Astrocyte (in vitro differentiated cells and primary cell): ENCODE measurements around the gene NPFF. TPM values are rescaled to one million over a fixed set of nuclear protein-coding genes. Genes with fewer than 3 reads are reported as not detected.

Experiments
- DNase-seq: peaks from one replicate; pipeline ENCODE4 v3.0.0-alpha.2; 2010; ENCODE audit warnings: low read depth
- FAIRE-seq: peaks from 2 replicates; lab custom pipeline; 2011; peaks lifted over from hg19 to GRCh38; lab: Jason Lieb, UNC
- H2AFZ ChIP-seq: 2 replicates; pipeline ENCODE4 v1.6.0; 2012; ENCODE audit warnings: low read depth, low read length, inconsistent platforms
- H3K27ac ChIP-seq: 2 replicates; pipeline ENCODE4 v1.5.1; 2011; ENCODE audit warnings: low read depth, low read length, inconsistent platforms
- H3K27me3 ChIP-seq: 2 replicates; pipeline ENCODE4 v1.6.0; 2011; ENCODE audit warnings: low read length, inconsistent platforms; ENCODE audit not compliant: insufficient read depth
- H3K36me3 ChIP-seq: 2 replicates; pipeline ENCODE4 v1.5.1; 2011; ENCODE audit warnings: low read length, inconsistent platforms; ENCODE audit not compliant: insufficient read depth
- H3K4me1 ChIP-seq: 2 replicates; pipeline ENCODE4 v1.5.1; 2011; ENCODE audit warnings: low read length, inconsistent platforms; ENCODE audit not compliant: insufficient read depth
- H3K4me2 ChIP-seq: 2 replicates; pipeline ENCODE4 v1.6.0; 2012; ENCODE audit warnings: low read length, inconsistent platforms
- H3K4me3 ChIP-seq: 2 replicates; pipeline ENCODE4 v1.5.1; 2011; ENCODE audit warnings: low read depth, mild to moderate bottlenecking, low read length, inconsistent platforms; ENCODE audit not compliant: insufficient read depth
- H3K79me2 ChIP-seq: 2 replicates; pipeline ENCODE4 v1.6.0; 2012; ENCODE audit warnings: mild to moderate bottlenecking, low read length, inconsistent platforms; ENCODE audit not compliant: insufficient read depth
- H3K9ac ChIP-seq: 2 replicates; pipeline ENCODE4 v1.6.0; 2012; ENCODE audit warnings: mild to moderate bottlenecking, low read length, inconsistent platforms
- H3K9me3 ChIP-seq: 2 replicates; pipeline ENCODE4 v1.5.1; 2012; ENCODE audit warnings: low read depth, mild to moderate bottlenecking, low read length, inconsistent platforms; ENCODE audit not compliant: insufficient read depth
- H4K20me1 ChIP-seq: 2 replicates; pipeline ENCODE4 v1.6.0; 2012; ENCODE audit warnings: low read length, inconsistent platforms; ENCODE audit not compliant: insufficient read depth
- H3K27ac Mint-ChIP-seq: one replicate; pipeline ENCODE4 v1.8.0; 2021; ENCODE audit warnings: mild to moderate bottlenecking, mixed read lengths; ENCODE audit not compliant: unreplicated experiment
- H3K27me3 Mint-ChIP-seq: one replicate; pipeline ENCODE4 v1.8.0; 2021; ENCODE audit warnings: low read depth, mixed read lengths; ENCODE audit not compliant: unreplicated experiment
- H3K36me3 Mint-ChIP-seq: one replicate; pipeline ENCODE4 v1.8.0; 2021; ENCODE audit warnings: low read depth, mixed read lengths; ENCODE audit not compliant: unreplicated experiment
- H3K4me1 Mint-ChIP-seq: one replicate; pipeline ENCODE4 v1.8.0; 2021; ENCODE audit warnings: low read depth, mixed read lengths; ENCODE audit not compliant: unreplicated experiment
- H3K4me3 Mint-ChIP-seq: one replicate; pipeline ENCODE4 v1.8.0; 2021; ENCODE audit warnings: mild to moderate bottlenecking, moderate library complexity, mixed read lengths; ENCODE audit not compliant: unreplicated experiment
- H3K9me3 Mint-ChIP-seq: one replicate; pipeline ENCODE4 v1.8.0; 2021; ENCODE audit warnings: mild to moderate bottlenecking, mixed read lengths; ENCODE audit not compliant: unreplicated experiment
- CTCF ChIP-seq: IDR thresholded peaks from 2 replicates; pipeline ENCODE4 v1.5.1; 2011; ENCODE audit warnings: low read depth, mild to moderate bottlenecking, inconsistent platforms, low read length, moderate library complexity; ENCODE audit not compliant: insufficient read depth
- EZH2 ChIP-seq: IDR thresholded peaks from 2 replicates; pipeline ENCODE4 v1.6.1; 2012; ENCODE audit warnings: mild to moderate bottlenecking, low read length, inconsistent platforms; ENCODE audit not compliant: insufficient read depth
- total RNA-seq: library from RNA; stranded (reverse); gene quantifications from 2 replicates; pipeline ENCODE4 v1.2.1, GENCODE V29; 2021

NPFF gene
- total RNA-seq, 1 donor from 2014 or later: not detected

GRCh38 chr12:53492188-53492587, 15.1 kb downstream of the NPFF start:
- Mint-ChIP-seq H3K4me1 (peaks cover 29% of the 10 kb centered on the region), H3K27ac (peak overlapping the region; percentile 92), H3K4me3 (peak overlapping the region; percentile 82), H3K36me3 (peaks cover 7% of the 10 kb centered on the region), H3K9me3 (no peaks in the 10 kb centered on the region), H3K27me3 (no peaks in the 10 kb centered on the region)
- no peak for FAIRE-seq
- Histone ChIP-seq H2AFZ (no peak overlapping the region), H3K27me3 (no peaks in the 10 kb centered on the region), H4K20me1 (peaks cover 20% of the 10 kb centered on the region), H3K9ac (peak overlapping the region; percentile 75), H3K79me2 (peaks cover 34% of the 10 kb centered on the region), H3K9me3 (no peaks in the 10 kb centered on the region), H3K4me1 (peaks cover 11% of the 10 kb centered on the region), H3K27ac (peak overlapping the region; percentile 38), H3K4me2 (peak overlapping the region; percentile 87), H3K36me3 (no peaks in the 10 kb centered on the region), H3K4me3 (peak overlapping the region; percentile 42)
- no peak for DNase-seq
- TF ChIP-seq CTCF: no peak
- no peak for TF ChIP-seq EZH2

GRCh38 chr12:53489242-53489864, 17.9 kb downstream of the NPFF start:
- no peak overlapping the region for H3K9ac ChIP-seq
- Mint-ChIP-seq H3K9me3 (no peaks in the 10 kb centered on the region), H3K4me1 (peaks cover 23% of the 10 kb centered on the region), H3K27ac (no peak overlapping the region), H3K4me3 (no peak overlapping the region), H3K36me3 (peaks cover 14% of the 10 kb centered on the region), H3K27me3 (no peaks in the 10 kb centered on the region)
- no peak overlapping the region for H3K4me2 ChIP-seq
- no peak for FAIRE-seq
- H3K36me3 ChIP-seq: no peaks in the 10 kb centered on the region
- no peak overlapping the region for H2AFZ ChIP-seq
- H3K4me3 ChIP-seq: no peak overlapping the region
- H3K4me1 ChIP-seq: peaks cover 11% of the 10 kb centered on the region
- TF ChIP-seq EZH2 (no peak), CTCF (no peak)
- H3K27me3 ChIP-seq: no peaks in the 10 kb centered on the region
- H3K9me3 ChIP-seq: no peaks in the 10 kb centered on the region
- peaks cover 35% of the 10 kb centered on the region for H4K20me1 ChIP-seq
- no peak overlapping the region for H3K27ac ChIP-seq
- no peak for DNase-seq
- H3K79me2 ChIP-seq: peaks cover 17% of the 10 kb centered on the region

- TF ChIP-seq EZH2 (no peak), CTCF (no peak)
- no peak overlapping the region for H3K4me3 Mint-ChIP-seq
- H3K27ac ChIP-seq: no peak overlapping the region
- no peaks in the 10 kb centered on the region for H3K27me3 Mint-ChIP-seq
- peaks cover 25% of the 10 kb centered on the region for H3K36me3 Mint-ChIP-seq
- no peaks in the 10 kb centered on the region for H3K27me3 ChIP-seq
- no peak overlapping the region for H2AFZ ChIP-seq
- H3K79me2 ChIP-seq: peaks cover 14% of the 10 kb centered on the region
- FAIRE-seq: no peak
- peaks cover 17% of the 10 kb centered on the region for H3K36me3 ChIP-seq
- H3K4me2 ChIP-seq: no peak overlapping the region
- no peak overlapping the region for H3K27ac Mint-ChIP-seq
- peaks cover 13% of the 10 kb centered on the region for H3K4me1 Mint-ChIP-seq
- H4K20me1 ChIP-seq: peaks cover 59% of the 10 kb centered on the region
- H3K9ac ChIP-seq: no peak overlapping the region
- H3K9me3 Mint-ChIP-seq: no peaks in the 10 kb centered on the region
- H3K4me1 ChIP-seq: peaks cover 2% of the 10 kb centered on the region
- no peak for DNase-seq
- H3K9me3 ChIP-seq: no peaks in the 10 kb centered on the region
- H3K4me3 ChIP-seq: no peak overlapping the region
Measured at GRCh38 chr12:53486736-53487487, 20.4 kb downstream of the NPFF start.
